HG03103 (cell line): Measurements from ENCODE around the gene TMEM191B.
"Not testable (repeated sequence)": the region's sequence is repeated elsewhere in the genome, so short reads cannot be mapped to it uniquely, and the experiment has no call there.

Experiments used
- ATAC-seq: cut with Tn5 transposase; IDR thresholded peaks from one replicate; pipeline ENCODE4 v1.9.1; 2021; ENCODE audit warnings: low read depth; ENCODE audit not compliant: unreplicated experiment

TMEM191B gene

GRCh38 chr22:18554280-18555256 is 27.0 kb downstream of the TMEM191B start:
- not testable (repeated sequence) for ATAC-seq

- not testable (repeated sequence) for ATAC-seq
These were observed 30.9 kb downstream of the TMEM191B start for GRCh38 chr22:18558516-18558915.

- not testable (repeated sequence) for ATAC-seq
These were observed 31.3 kb downstream of the TMEM191B start for GRCh38 chr22:18558939-18559338.

- not testable (repeated sequence) for ATAC-seq
These were observed 32.7 kb downstream of the TMEM191B start for GRCh38 chr22:18560099-18560974.

- not testable (repeated sequence) for ATAC-seq
These were observed 43.1 kb downstream of the TMEM191B start for GRCh38 chr22:18570509-18571246.

- ATAC-seq: not testable (repeated sequence)
These were observed 46.0 kb downstream of the TMEM191B start for GRCh38 chr22:18573483-18574164.

GRCh38 chr22:18574555-18574954 is 47.0 kb downstream of the TMEM191B start:
- not testable (repeated sequence) for ATAC-seq

GRCh38 chr22:18575686-18576085 is 48.1 kb downstream of the TMEM191B start:
- ATAC-seq: not testable (repeated sequence)

- ATAC-seq: peak; percentile 33
These were observed 49.7 kb downstream of the TMEM191B start for GRCh38 chr22:18577090-18577818.

GRCh38 chr22:18577847-18578246 is 50.2 kb downstream of the TMEM191B start:
- ATAC-seq: peak; percentile 56
